ENCODE results near the gene PPP1R1C.

The PPP1R1C gene

DNA sequence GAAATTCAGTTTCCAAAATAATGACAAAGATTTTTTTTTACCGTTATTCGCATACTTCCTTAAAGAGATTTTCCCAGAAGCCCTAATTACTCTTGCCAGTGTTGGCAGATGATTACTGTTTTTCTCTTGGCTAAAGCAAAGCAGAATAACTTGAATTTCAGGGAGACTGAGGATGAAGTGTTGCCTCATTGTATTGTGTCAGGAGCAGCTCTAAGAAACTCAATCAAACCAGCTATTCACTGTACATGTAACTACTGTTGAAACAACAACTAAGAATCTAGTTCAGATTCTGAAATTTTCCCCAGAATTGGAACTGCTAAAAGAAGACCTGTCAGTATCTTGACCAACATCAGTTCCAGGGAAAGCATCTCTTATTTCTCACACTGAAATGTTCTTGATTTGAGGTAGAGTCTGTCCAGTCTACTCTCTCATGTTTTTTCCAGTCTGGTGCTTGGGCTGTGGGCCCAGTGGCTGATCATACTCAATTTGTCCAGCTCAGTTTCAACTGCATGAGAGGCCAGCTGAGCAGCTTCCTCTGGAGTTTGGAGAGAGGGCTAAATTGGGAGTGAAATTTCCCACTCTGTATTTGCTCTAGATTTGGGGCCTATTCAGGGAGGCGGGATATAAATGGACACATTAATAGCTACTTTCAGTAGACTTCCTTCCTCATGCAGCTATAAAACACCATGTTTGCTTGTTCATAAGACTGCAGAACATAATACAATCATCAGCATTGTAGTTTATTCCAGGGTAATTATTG, 78.5 kb downstream of the PPP1R1C start:
- DNase-seq (ENCODE audit: low read depth in 3 of 3), result no peak

DNA sequence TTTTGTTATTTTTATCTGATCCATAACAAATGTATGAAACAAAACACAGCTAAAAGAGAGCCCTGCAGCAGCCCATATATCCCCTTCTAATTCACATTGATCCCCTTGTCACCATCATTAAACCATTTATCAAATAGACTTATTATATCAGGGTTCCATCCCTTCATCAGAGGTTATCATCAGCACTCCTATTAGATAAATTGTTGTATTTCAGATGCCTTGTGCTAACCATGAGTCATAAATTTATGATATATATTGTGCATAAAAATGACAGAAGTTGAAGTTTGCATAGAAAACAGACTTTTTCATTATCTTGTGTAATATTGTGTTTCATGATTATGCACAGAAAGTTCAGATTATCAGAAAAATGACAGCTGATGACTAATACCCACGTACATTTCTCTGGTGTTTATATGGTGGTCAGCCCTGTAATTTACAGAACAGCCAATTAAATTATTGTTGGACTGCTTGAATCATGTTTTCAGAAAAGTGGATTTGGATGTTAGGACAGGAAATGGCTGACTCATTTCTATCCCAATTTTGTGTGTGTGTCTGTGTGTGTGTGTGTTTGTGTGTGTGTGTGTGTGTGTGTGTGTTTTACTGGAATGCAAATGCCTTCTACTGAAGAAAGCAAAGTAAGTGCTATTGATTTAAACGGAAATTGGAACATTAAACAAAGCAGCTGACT, 80.9 kb downstream of the PPP1R1C start:
- no peak for DNase-seq (ENCODE audit: low read depth in 3 of 3)

DNA sequence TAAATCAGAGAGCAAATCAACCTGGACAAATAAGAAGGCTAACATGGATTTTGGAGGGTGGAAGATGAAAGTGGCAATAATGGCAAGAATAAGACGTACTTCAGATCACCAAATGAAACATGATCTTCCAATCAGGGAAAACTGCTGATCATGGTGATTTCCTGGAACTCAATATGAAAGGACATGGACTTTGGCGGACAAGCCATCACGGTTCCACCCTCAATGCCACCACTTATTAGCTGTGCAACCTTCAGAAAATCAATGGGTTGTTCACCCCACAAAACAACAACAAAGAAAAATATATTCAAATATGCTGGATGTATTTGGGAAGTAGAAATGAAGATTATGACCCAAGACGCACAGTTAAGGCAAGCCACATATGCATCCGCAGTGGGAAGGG, 81.7 kb downstream of the PPP1R1C start:
- no peak for DNase-seq (ENCODE audit: low read depth in 3 of 3)

DNA sequence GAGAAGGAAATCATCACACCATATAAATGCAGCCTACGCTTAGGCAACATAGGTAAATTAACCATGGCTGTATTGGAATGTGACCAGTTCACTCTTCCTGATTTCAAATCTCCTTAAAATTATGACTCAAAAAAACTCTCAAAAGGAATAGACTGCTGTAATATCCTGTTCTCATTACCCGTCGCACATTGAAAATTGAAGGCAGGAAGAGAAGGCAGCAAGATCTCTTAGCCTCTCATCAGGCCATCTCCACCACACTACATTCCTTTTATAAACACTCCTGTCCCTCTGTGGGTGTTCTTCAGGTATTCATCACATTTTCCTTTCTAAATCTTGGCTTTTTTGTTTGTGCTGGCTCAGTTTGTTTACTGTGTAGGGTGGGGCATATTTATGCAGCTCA, 83.2 kb downstream of the PPP1R1C start:
- no peak for DNase-seq (ENCODE audit: low read depth in 3 of 3)

DNA sequence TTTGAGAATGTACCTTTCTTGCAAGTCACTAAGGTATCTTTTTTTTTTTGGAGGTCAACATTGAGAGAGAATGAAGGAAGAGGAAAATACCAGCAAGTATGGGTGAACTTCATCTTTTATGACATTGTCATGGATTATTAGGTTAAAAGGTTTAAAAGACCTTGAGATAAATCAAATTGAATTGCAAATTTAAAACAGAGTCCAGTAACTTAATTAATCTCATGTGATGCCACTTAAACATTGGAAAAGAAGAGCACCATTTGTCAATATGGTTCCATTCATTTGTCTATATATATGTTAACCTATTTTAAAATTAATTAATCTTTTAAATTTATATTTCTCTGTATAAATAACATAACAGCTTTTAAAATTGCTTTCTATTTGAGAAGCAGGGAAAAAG, 83.8 kb downstream of the PPP1R1C start:
- no peak for DNase-seq (ENCODE audit: low read depth in 3 of 3)

DNA sequence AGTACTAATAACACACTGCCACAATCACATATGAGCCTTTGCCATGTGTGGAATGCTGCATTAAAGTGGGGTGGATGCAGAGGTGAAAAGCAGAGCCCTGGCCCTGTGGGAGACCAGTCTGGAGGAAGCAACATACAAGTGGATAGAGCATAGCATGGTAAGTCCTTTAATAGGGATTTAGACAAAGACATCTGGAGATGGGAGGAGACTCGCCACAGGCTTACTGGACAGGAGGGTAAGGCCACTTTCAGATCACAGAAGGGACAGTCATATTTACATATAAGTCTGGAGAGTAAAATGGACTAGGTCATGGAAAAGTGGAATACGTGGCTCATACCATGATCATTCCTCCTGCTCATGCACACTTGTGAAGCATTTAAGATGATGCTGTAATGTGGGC, 84.3 kb downstream of the PPP1R1C start:
- no peak for DNase-seq (ENCODE audit: low read depth in 3 of 3)

DNA sequence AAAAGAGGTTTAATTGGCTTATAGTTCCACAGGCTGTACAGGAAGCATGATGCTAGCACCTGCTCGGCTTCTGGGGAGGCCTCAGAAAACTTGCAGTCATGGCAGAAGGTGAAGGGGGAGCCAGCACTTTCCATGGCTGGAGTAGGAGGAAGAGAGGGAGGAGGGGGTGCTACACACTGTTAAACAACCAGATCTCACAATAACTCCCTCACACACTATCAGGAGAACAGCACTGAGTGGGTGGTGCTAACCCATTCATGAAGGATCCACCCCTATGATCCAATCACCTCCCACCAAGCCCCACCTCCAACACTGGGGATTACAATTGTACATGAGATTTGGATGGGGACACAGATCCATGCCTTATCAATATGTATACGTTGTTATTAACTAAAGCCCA, 85.1 kb downstream of the PPP1R1C start:
- no peak for DNase-seq (ENCODE audit: low read depth in 3 of 3)

DNA sequence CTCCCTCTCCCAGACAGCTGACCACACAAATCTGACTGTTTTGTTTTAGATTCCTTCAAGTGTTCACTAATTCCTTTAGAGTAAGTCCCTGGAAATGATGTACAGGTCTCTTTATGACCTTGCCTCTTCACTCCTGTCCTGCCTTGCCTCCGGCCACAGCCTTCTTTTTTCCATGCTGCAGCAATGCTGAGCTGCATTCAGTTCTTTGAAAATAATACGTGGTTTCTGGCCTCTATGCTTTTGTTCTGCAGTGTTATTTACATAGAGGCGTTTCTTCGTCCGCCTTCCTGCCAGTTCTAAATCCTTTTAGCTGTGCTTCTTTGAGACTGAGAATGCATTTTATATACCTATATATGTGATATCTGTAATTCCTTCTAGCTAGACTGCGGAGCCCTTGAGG, 87.2 kb downstream of the PPP1R1C start:
- no peak for DNase-seq (ENCODE audit: low read depth in 3 of 3)

DNA sequence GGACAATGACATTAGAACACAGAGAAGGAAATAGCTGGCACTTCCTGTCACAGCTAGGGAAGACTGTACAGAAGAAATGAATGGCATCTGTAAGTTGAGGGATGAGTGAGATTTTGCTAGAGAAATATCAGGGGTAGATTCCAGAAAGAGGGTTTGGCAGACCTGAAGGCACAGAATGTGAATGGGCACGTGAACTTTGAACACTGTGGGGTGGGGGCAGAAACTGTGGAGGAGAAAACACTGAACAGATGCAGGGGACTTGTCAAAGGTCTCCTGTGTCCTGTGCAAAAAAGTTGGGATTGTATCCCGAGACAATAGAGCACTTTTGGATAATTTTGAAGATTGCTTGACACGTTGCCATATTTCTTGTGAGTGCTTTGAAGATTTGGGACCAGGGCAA, 88.0 kb downstream of the PPP1R1C start:
- DNase-seq (ENCODE audit: low read depth in 3 of 3), result no peak

DNA sequence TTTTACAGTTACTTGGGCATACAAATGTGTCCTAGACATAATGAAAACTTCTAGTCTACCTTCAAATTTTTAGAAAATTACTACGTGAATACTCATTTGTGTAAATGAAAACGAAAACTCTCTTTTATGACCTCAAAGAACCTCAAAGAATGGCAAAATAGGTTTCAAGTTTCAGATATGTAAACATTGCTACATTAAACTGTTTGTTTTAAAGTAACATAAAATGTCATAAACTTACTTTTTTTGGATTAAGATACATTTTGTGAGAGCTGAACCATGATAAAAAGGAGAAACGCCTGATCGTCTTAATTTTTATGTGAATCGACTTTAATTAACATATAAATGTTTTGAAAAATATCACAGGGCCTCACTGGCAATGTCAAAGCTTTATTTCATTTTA, 91.4 kb downstream of the PPP1R1C start:
- no peak for DNase-seq (ENCODE audit: low read depth in 3 of 3)

DNA sequence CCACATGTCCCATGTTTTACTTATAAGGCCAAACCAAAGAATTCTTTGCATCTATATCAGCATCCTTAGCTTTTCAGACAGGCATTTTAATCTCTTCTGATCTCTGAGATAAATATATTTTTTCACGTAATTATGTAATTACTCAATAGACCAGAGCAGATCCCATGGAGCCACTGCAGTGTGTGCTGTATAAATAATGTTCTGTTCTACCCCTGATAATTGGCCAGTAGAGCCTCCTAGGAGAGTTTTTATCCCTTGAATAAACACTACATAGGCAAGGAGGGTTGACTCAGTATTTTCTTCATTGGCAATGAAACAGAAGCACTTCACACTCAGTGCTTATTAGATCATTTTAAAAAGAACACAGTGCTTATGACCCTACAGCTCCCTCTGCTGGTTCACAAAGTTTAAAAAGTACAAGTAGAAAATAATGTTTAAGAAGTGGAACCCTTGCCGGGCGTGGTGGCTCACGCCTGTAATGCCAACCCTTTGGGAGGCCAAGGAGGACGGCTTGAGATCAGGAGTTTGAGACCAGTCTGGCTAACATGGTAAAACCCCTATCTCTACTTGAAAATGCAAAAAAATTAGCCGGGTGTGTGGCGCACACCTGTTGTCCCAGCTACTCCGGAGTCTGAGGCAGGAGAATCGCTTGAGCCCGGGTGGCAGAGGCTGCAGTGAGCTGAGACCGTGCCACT, 91.9 kb downstream of the PPP1R1C start:
- DNase-seq (ENCODE audit: low read depth in 3 of 3), result no peak

DNA sequence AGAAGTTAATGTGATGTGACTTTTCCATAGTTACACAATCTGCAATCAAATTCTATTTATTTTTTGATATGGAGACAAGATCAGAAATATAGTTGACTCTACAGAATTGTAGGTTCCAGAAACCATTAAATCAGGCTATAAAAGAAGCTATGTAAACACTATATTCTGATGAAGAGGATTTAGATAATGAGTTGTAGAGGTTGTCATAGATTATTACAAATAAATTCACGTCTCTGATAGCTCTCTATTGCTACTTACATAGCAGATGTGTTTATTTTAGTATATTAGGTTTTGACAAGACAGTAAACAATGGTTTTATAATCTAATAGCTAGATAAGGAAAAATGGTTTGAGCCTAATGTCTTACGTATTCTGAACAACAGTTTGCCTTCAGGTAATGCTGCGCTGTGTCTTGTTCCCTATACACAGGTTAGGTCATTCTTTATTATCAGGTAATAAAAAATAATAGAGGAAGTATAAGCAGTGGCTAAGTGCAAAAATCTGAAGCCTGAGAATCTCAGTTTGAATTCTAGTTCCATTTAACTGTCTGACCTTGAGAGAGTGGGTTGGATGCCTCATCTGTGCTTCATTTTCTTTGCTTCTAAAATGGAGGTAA, 93.4 kb downstream of the PPP1R1C start:
- no peak for DNase-seq (ENCODE audit: low read depth in 3 of 3)

DNA sequence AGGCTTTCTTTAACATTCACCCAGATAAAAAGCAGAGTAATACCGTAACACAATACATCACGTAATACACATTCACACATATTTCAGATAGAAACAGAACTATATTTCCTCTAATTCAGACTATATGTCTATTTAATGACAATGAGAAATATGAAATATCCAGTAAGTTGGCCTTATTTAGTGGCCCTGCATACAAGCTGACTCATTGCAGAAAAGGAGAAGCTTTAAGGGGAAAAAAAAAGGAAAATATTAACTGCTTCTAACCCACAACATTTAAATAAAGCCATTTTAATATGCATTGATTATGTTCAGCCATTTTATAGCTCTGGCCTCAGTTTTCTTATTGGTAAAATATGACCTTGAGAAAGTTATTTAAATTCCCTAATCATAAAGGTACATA, 94.8 kb downstream of the PPP1R1C start:
- DNase-seq (ENCODE audit: low read depth in 3 of 3), result no peak

DNA sequence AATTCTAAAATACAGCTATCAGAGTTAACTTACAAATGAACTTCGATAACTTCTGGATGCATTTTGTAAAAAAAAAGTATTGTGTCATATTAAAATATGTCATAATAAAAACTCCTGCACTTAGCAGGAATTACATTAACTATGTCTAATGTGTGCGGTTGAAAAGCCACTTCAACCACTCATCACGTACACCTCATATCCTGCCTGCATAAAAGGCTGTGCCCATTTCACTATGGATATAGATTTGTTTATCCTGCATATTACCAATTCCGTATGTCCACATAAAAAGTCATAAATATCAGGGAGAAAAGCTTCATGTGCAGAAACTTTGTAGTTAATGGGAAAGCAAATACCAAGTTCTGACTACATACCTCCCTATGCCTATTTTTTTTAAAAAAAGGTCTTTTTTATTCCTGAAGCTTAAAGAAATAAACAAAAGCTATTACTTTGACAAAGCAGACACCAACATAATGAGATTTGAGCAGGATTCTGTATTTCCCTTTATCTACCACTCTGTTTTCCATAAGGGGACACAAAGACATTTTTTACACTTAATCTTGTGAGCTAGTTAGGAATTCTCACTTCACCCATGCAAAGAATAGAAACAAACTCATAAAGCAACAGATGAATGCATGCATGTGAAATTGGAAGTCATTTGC, 96.1 kb downstream of the PPP1R1C start:
- no peak for DNase-seq (ENCODE audit: low read depth in 3 of 3)

DNA sequence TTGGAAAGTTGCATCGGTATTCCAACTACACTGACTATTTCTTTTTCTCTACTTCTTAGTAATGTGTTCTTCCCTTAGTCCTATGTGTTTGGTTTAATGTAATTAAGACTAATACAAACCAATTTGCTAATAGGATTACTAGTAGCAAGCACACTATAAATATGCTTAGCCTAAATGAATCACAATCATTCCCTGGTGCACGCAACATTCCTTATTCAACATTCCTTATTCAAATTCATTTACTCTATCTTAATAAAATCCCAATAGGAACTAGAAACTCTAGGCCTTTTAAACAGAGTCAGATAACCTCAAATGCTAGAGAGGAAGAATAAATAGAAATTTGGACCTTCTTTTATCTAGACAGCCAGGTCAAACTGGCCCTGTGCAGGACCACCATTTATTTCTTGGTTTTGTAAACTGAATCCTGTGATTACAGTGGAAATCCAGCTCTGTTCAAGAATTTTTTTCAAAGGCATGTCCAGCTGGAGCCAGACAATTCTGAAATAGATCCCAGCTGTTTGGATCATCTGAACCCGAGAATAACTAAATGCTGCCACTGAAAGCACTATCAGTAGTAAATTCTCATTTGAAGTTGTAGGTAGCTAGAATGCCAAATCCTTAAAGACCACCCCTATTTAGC, 103.1 kb downstream of the PPP1R1C start:
- no peak for DNase-seq (ENCODE audit: low read depth in 3 of 3)

DNA sequence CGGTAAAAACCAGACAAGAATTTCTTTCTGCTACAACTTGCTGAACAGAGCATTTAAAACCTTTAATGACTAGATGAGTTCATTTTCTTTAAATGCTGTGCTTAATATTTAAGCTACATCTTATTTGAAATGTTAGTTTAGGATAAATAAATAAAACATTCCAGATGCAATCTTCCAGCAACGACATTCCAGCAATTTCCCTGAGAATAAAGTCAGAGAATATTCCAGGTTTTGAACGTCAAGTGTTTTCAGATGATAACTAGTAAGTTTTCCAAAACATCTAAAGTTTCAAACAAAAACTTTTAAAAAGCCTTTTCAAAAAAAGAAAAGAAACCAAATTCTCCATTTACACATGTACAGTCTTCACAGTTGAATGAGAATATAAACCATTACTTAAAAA, 104.8 kb downstream of the PPP1R1C start:
- DNase-seq (ENCODE audit: low read depth in 3 of 3), result no peak

DNA sequence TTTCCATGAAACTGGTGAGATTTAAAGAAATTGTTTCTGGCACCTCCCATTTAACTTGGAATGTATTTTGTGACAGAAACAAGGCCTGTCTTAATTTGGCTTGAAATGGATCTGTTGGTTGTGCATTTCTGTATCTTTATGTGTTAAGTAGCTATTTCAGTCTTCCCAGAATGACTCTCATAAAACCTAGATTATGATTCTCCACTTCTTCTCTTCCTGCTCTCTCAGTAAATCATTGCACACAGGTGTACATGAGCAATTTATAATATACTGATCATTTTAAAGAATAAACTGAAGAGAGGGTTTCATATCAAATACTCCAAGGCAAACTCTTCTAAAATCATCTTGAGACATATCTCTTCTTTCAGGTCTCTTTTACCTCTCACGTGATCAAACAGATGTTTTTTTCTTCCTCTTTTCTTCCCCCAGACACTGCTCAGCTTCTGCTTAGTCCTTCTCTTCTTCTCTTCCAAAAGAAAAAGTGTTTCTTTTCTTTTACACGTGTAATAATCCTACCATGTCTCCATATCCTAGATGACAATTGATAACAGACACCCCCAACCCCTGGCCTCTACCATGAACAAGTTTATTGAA, 112.0 kb downstream of the PPP1R1C start:
- DNase-seq (ENCODE audit: low read depth in 3 of 3), result no peak

DNA sequence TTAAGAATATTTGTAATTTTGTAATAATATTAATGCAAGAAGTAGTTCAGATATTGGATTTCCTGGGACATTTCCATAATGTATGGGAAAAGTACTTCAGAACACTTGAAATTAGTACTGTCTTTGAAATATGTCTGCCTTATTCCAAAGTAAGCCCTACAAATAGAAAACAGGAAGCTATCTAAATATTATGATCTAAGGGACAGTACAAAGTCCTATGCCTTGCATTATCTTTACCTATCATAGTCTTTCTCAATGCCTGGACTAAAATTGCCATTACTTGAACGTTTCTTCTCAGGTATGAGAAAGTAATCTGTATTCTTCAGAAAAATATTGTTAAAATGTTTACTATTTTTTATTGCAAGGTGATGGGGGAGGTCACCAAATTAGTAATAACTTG, 113.0 kb downstream of the PPP1R1C start:
- DNase-seq (ENCODE audit: low read depth in 3 of 3), result no peak

DNA sequence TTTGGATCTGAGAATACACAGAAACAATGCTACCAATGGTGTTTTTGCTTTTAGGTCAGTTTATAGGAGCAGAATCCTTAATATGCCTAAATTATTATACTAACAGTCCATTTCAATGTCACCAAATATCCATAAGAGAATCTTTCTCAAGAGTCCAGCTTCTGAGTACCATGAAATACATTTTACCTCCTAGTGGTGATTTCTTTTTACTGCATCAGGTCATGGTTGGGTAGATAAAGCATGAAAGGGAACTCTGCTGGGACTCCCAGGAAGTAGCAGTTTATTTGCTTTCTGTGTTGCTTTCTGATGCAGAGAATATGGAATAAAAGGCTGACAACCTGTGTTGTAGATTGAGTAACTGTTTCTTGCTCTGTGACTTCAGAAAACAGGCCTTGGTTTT, 115.6 kb downstream of the PPP1R1C start:
- DNase-seq (ENCODE audit: low read depth in 3 of 3), result no peak

DNA sequence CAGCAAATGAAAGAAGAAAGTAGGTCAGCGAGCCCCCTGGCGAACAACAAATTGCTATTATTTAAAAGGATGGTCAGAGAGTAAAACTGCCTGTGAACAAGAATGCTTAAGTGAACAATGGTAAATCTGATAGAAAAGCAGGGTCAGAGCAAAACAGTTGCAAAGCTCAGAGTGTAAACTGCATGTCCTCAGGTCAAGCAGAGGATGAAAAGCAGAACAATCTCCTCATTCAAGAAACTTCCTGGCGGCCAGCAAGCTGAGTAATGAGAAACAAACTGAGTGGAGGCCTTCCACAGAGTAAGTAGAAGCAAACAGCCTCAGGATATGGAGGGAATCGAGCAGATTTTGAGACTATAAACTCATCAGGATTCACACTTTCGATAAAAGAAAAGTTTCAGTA, 117.9 kb downstream of the PPP1R1C start:
- DNase-seq (ENCODE audit: low read depth in 3 of 3), result no peak

DNA sequence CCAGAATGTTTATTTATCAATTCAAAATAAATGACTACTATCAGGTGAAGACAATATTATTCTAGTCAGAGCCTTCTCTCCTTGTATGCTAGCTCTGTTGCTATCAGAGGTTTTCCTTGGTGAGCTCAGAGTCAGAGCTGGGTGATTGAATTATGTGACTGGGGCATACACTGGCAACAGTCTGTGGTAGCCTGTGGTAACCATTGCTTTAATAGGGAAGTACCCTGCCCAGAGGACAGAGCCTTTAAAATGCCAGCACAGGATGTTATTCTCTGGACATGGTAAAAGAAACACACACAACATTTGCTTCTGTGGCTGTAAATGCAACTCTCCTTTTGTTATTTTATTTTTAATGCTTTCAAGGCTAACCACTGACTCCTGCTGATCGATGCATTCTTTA, 124.7 kb downstream of the PPP1R1C start:
- DNase-seq (ENCODE audit: low read depth in 3 of 3), result no peak

All from stimulated activated CD4-positive, alpha-beta T cell treated with anti-CD3 and anti-CD28 coated beads, TNF-alpha, amount 100 ng/mL, for 24 hours (primary cell).